Caco-2 (cell line): ENCODE results near the gene SCARF2. TPM values are rescaled to one million over a fixed set of nuclear protein-coding genes. Genes with fewer than 3 reads are reported as not detected.
"Not testable (repeated sequence)": the region's sequence is repeated elsewhere in the genome, so short reads cannot be mapped to it uniquely, and the experiment has no call there.

Experiments used
- BruUV-seq: library from RNA; stranded (reverse); fragments of 400-500 nt; replicated peaks from 2 replicates; lab custom pipeline; 2021; lab: Mats Ljungman, UMichigan
- CTCF ChIA-PET: fragments of 300-600 bp; sonication (Branson Sonifier 250); formaldehyde crosslinking; loops from one replicate; lab custom pipeline; 2022; ENCODE audit warnings: antibody characterized with exemption; lab: Charles Lee
- POLR2A ChIA-PET: fragments of 300-600 bp; sonication (Branson Sonifier 250); formaldehyde crosslinking; loops from one replicate; lab custom pipeline; 2022; ENCODE audit warnings: antibody characterized with exemption; lab: Charles Lee
- DNase-seq, 2 experiments: peaks; one replicate each; pipeline versions ENCODE4 v3.0.0 to v3.0.0-alpha.2; 2020 to 2022
- H3K27me3 ChIP-seq: replicated peaks from 2 replicates; pipeline ENCODE4 v1.6.0; 2011; ENCODE audit warnings: low read length; ENCODE audit not compliant: control insufficient read depth, insufficient read depth
- H3K36me3 ChIP-seq: 2 replicates; pipeline ENCODE4 v1.5.1; 2011; ENCODE audit warnings: low read length; ENCODE audit not compliant: control insufficient read depth, insufficient read depth
- H3K4me1 ChIP-seq: fragments of 250-450 bp; sonication (Bioruptor Pico); 2 replicates; pipeline ENCODE4 v1.5.1; 2020; ENCODE audit warnings: mild to moderate bottlenecking
- H3K4me3 ChIP-seq: 2 replicates; pipeline ENCODE4 v1.5.1; 2011; ENCODE audit warnings: low read depth, mild to moderate bottlenecking, control low read depth, low read length
- H3K9me3 ChIP-seq: fragments of 250-450 bp; sonication (Bioruptor Pico); 2 replicates; pipeline ENCODE4 v1.5.1; 2020; ENCODE audit warnings: mild to moderate bottlenecking, moderate library complexity
- H3K27ac Mint-ChIP-seq: one replicate; pipeline ENCODE4 v1.8.0; 2022; ENCODE audit warnings: mixed read lengths; ENCODE audit not compliant: unreplicated experiment
- H3K27me3 Mint-ChIP-seq: one replicate; pipeline ENCODE4 v1.8.0; 2022; ENCODE audit warnings: mixed read lengths; ENCODE audit not compliant: insufficient read depth, unreplicated experiment
- H3K36me3 Mint-ChIP-seq: one replicate; pipeline ENCODE4 v1.8.0; 2022; ENCODE audit warnings: mild to moderate bottlenecking, mixed read lengths; ENCODE audit not compliant: insufficient read depth, unreplicated experiment
- H3K4me1 Mint-ChIP-seq: one replicate; pipeline ENCODE4 v1.8.0; 2022; ENCODE audit warnings: low read depth, mixed read lengths; ENCODE audit not compliant: unreplicated experiment
- H3K4me3 Mint-ChIP-seq: one replicate; pipeline ENCODE4 v1.8.0; 2022; ENCODE audit warnings: mild to moderate bottlenecking, moderate library complexity, mixed read lengths; ENCODE audit not compliant: unreplicated experiment
- H3K9me3 Mint-ChIP-seq: one replicate; pipeline ENCODE4 v1.8.0; 2022; ENCODE audit warnings: mixed read lengths; ENCODE audit not compliant: unreplicated experiment
- intact Hi-C: fragments of 100-400 bp; cut with micrococcal nuclease; formaldehyde crosslinking; loops from one replicate; pipeline ENCODE4 v1.10.0; 2022; ENCODE audit not compliant: unreplicated experiment
- total RNA-seq: library from RNA; stranded (reverse); gene quantifications from 2 replicates; pipeline ENCODE4 v1.2.3, GENCODE V29; 2022
- TF ChIP-seq, protein P1 (sequence below), 2 experiments: fragments of 200-600 bp in 1 of 2; IDR thresholded peaks; 1 replicate in 1 of 2; 2 replicates in 1 of 2; pipeline versions ENCODE4 v1.5.1 to v1.8.0; 2011 to 2022; ENCODE audit warnings: antibody characterized with exemption in 1 of 2, control low read depth in 1 of 2, inconsistent platforms in 1 of 2, low read depth in 1 of 2, low read length in 1 of 2, mild to moderate bottlenecking in 1 of 2, moderate library complexity in 1 of 2; ENCODE audit not compliant: insufficient read depth in 1 of 2, severe bottlenecking in 1 of 2, unreplicated experiment in 1 of 2

The SCARF2 gene
- total RNA-seq, 1 experiment from 2014 or later, result 0.73 TPM

DNA sequence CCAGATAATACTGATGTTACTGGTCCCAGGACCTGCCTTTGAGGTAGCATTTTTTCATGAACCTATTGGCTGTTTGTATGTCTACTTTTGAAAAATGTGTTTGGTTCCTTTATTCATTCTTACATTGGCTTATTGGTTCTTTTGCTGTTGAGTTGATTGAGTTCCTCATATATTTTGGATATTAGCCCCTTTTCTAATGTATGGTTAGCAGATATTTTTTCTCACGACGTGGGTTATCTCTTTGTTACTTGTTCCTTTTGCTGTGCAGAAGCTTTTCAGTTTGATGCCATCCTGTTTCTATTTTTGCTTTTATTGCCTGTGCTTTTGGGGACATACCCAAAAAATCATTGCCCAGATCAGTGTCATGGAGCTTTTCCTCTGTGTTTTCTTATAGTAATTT, 53.5 kb downstream of the SCARF2 start:
- Mint-ChIP-seq H3K27me3 (peaks cover 14% of the 10 kb centered on the region), H3K9me3 (no peaks in the 10 kb centered on the region), H3K4me1 (no peaks in the 10 kb centered on the region), H3K4me3 (no peak overlapping the region), H3K27ac (no peak overlapping the region), H3K36me3 (no peaks in the 10 kb centered on the region)
- Histone ChIP-seq H3K4me3 (no peak overlapping the region), H3K36me3 (no peaks in the 10 kb centered on the region), H3K4me1 (no peaks in the 10 kb centered on the region), H3K9me3 (no peaks in the 10 kb centered on the region), H3K27me3 (no peaks in the 10 kb centered on the region)
- ChIA-PET CTCF (no interaction called here), POLR2A (no interaction called here)
- intact Hi-C loops, result no loop called here
- BruUV-seq, result no TSS peak
- DNase-seq, result no peak
- TF ChIP-seq, protein P1, sequence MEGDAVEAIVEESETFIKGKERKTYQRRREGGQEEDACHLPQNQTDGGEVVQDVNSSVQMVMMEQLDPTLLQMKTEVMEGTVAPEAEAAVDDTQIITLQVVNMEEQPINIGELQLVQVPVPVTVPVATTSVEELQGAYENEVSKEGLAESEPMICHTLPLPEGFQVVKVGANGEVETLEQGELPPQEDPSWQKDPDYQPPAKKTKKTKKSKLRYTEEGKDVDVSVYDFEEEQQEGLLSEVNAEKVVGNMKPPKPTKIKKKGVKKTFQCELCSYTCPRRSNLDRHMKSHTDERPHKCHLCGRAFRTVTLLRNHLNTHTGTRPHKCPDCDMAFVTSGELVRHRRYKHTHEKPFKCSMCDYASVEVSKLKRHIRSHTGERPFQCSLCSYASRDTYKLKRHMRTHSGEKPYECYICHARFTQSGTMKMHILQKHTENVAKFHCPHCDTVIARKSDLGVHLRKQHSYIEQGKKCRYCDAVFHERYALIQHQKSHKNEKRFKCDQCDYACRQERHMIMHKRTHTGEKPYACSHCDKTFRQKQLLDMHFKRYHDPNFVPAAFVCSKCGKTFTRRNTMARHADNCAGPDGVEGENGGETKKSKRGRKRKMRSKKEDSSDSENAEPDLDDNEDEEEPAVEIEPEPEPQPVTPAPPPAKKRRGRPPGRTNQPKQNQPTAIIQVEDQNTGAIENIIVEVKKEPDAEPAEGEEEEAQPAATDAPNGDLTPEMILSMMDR (IDR thresholded peaks at IDR 0.05; ENCODE audit: insufficient read depth in 1 of 2, low read depth in 1 of 2, low read length in 1 of 2, severe bottlenecking in 1 of 2, unreplicated experiment in 1 of 2), result no peak

DNA sequence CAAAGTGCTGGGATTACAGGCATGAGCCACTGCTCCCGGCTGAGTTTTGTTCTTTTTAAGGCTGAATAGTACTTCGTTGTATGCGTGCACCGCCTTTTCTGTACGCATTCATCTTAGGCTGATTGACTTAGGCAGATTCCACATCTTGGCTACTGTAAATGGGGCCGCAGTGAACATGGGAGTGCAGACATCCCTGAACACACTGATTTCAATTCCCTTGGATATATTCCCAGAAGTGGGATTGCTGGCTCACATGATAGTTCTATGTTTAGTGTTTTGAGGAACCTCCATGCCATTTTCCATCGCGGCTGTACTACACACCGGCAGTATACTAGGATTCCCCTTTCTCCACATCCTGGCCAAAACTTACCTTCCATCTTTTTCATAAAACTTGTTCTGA, 54.1 kb downstream of the SCARF2 start:
- Histone ChIP-seq H3K9me3 (no peaks in the 10 kb centered on the region), H3K36me3 (no peaks in the 10 kb centered on the region), H3K4me1 (no peaks in the 10 kb centered on the region), H3K4me3 (no peak overlapping the region), H3K27me3 (no peaks in the 10 kb centered on the region)
- H3K4me3 Mint-ChIP-seq, result no peak overlapping the region
- intact Hi-C loops, result no loop called here
- no peak overlapping the region for H3K27ac Mint-ChIP-seq
- no peaks in the 10 kb centered on the region for H3K4me1 Mint-ChIP-seq
- H3K9me3 Mint-ChIP-seq, result no peaks in the 10 kb centered on the region
- DNase-seq, result no peak
- BruUV-seq, result no TSS peak
- ChIA-PET CTCF (no interaction called here), POLR2A (no interaction called here)
- TF ChIP-seq, protein P1 (IDR thresholded peaks at IDR 0.05; ENCODE audit: insufficient read depth in 1 of 2, low read depth in 1 of 2, low read length in 1 of 2, severe bottlenecking in 1 of 2, unreplicated experiment in 1 of 2), result no peak
- peaks cover 11% of the 10 kb centered on the region for H3K27me3 Mint-ChIP-seq
- H3K36me3 Mint-ChIP-seq, result no peaks in the 10 kb centered on the region

DNA sequence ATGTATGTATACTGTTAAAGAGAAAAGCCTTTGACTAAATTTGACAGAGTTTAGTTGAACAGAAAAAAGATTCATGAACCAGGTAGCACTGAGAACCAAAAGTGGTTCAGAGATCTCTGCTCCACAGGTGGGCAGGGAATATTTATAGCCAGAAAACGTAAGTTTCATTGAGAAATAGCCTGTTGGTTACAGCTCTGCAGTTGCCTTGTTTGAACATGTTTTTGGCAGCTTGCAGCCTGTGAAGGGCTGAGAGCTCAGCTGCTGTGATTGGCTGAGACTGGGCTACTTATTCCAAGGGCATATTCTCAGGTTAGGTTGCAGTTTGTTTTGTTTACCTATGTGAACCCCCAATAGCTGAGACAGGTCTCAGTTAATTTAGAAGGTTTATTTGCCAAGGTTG, 57.1 kb downstream of the SCARF2 start:
- H3K27me3 ChIP-seq, result no peaks in the 10 kb centered on the region
- POLR2A ChIA-PET, result no interaction called here
- TF ChIP-seq, protein P1 (IDR thresholded peaks at IDR 0.05; ENCODE audit: insufficient read depth in 1 of 2, low read depth in 1 of 2, low read length in 1 of 2, severe bottlenecking in 1 of 2, unreplicated experiment in 1 of 2), result no peak
- BruUV-seq, result no TSS peak
- DNase-seq, result no peak
- no peak overlapping the region for H3K4me3 ChIP-seq
- Mint-ChIP-seq H3K27ac (no peak overlapping the region), H3K27me3 (peaks cover 4% of the 10 kb centered on the region), H3K36me3 (no peaks in the 10 kb centered on the region), H3K9me3 (no peaks in the 10 kb centered on the region), H3K4me1 (no peaks in the 10 kb centered on the region), H3K4me3 (no peak overlapping the region)
- H3K36me3 ChIP-seq, result no peaks in the 10 kb centered on the region
- no peaks in the 10 kb centered on the region for H3K4me1 ChIP-seq
- CTCF ChIA-PET, result no interaction called here
- intact Hi-C loops, result no loop called here
- H3K9me3 ChIP-seq, result no peaks in the 10 kb centered on the region

- DNase-seq, result not testable (repeated sequence)
Observed at GRCh38 chr22:20378684-20379083, 58.9 kb downstream of the SCARF2 start.

More at GRCh38 chr22:20378684-20379083, 58.9 kb downstream of the SCARF2 start:
- H3K27ac Mint-ChIP-seq, CTCF ChIA-PET, POLR2A ChIA-PET, H3K9me3 ChIP-seq, H3K36me3 Mint-ChIP-seq, H3K36me3 ChIP-seq, BruUV-seq, H3K4me1 ChIP-seq, H3K9me3 Mint-ChIP-seq, H3K27me3 Mint-ChIP-seq, intact Hi-C loops, H3K4me3 Mint-ChIP-seq, H3K4me3 ChIP-seq, H3K4me1 Mint-ChIP-seq, H3K27me3 ChIP-seq: not testable (repeated sequence)
